HG02588 (cell line): Measurements from ENCODE around the gene EEF2K.
"Not testable (repeated sequence)": the region's sequence is repeated elsewhere in the genome, so short reads cannot be mapped to it uniquely, and the experiment has no call there.

ENCODE experiments used
- ATAC-seq: cut with Tn5 transposase; IDR thresholded peaks from one replicate; pipeline ENCODE4 v1.9.1; 2021; ENCODE audit warnings: mild to moderate bottlenecking, moderate library complexity; ENCODE audit not compliant: unreplicated experiment

EEF2K gene

DNA sequence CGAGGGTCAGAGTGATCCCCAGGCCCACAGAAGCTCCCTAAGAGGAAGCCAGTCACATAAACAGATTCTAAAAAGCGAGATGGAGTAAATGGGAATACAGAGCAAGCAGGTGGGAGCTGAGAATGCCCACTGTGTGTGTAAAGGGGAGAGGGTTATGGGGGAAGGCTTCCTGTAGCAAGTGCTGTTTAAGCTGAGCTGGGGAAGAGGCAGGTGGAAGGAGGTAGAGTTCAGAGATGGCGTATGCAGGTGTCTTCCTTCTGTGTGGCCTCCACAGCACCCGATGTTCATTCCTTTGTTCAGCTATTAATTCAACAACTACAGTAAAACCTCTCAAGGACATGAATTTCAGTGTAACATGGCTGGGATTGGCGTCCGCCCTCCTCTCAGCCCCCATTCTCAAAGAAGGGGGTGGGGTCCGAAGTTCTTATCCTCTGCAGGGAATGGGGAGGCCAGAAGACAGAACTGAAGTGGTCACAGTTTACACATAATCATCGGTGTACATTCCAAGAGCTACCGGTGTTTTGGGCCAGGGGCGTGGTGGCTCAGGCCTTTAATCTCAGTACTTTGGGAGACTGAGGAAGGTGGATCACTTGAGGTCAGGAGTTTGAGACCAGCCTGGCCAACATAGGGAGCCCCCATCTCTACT, 1.8 kb downstream of the EEF2K start:
- ATAC-seq: no peak

DNA sequence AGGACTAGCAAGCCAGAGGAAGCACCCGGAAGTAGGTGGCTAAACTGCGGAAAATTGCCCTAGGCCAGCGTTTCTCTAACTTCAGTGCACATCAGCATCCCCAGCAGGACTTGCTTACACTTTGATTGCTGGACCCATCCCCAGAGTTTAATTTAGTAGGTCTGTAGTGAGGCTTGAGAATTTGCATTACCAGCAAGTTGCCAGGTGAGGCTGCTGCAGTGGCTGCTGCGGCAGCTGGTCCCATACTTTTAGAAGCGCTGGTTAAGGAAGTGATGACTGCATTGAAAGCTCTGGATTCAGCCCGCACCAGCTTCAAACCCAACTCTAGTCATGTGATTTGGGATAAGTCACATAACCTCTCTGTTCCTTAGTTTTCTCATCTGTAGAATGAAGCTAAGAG, 4.2 kb downstream of the EEF2K start:
- no peak for ATAC-seq

DNA sequence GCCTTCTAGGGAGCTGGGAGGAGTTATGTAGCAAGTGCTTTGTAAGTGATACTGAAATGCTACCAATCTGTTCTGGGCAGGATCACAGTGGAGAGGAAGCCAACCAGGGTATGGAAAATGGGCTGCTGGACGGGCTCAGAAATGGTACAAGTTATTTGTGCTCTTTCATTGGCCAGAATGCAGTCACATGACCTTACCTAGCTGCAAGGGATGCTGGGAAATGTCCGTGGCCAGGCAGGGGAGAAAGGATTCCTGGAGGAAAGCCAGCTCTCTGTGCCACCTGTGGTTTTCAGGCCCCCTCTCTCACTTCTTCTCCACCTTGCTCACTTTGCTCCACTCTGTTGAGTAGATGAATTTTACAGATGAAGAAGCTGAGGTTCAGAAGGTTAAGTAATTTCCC, 4.8 kb downstream of the EEF2K start:
- ATAC-seq: no peak

DNA sequence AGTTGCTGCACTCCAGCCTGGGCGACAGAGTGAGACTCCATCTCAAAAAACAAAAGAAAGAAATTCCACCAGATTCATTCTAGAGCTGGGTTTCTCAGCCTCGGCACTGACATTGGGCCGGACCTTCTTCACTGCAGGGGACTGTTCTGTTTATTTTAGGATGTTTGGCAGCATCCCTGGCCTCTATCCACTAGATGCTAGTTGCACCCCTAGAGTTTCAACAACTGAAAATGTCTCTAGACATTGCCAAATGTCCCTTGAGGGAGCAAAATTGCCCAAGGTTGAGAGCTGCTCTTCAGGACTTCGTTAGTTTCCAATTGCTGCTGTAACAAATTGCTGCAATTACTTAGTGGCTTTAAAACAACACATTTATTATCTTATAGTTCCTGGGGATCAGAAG, 7.2 kb downstream of the EEF2K start:
- no peak for ATAC-seq

DNA sequence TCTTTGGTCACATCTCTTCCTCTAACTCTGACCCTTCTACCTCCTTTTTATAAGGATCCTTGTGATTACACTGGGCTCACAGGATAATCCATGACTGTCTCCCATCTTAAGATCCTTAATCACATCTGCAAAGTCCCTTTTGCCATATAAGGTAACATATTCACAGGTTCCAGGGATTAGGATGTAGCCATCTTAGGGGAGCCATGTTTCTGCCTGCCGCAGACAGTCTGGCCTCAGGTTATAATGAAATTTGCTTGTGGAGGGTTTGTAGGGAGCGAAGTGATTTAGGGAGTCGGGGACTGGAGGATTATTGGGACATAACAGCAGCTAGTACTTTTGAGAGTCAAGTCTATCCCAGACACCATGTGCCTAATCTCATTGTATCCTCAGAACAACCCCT, 7.7 kb downstream of the EEF2K start:
- ATAC-seq: no peak

DNA sequence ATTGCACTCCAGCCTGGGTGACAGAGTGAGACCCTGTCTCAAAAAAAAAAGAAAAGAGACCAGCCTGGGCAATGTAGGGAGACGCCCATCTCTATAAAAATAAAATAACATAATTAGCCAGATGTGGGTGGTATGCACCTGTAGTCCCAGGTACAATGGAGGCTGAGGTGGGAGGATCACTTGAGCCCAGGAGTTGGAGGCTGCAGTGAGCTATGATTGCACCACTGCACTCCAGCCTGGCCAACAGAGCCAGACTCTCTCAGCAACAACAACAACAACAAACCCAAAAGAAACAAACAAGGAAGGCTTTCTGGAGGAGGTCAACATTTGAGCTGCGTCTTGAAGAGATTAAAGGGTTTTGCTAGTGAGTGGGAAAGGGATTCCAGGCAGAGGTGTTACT, 8.3 kb downstream of the EEF2K start:
- no peak for ATAC-seq

DNA sequence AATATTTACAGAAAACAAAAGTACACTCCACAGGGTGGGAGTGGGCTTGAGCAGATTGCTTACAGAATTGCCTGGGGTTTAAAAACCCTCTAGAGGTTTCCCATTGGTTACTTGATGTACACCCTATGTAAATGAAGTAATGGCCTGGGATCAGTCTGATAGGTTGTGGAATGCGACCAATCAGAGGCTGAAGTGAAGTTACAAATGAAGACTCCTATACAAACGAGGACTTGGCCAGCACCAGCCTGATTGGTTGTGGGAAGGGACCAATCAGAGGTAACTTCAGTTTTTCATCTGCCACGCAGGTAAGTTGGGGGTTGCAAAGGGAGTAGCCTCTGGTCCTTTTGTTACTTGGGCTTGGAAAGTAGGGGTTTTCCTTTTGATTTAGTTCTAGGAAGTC, 8.8 kb downstream of the EEF2K start:
- no peak for ATAC-seq

DNA sequence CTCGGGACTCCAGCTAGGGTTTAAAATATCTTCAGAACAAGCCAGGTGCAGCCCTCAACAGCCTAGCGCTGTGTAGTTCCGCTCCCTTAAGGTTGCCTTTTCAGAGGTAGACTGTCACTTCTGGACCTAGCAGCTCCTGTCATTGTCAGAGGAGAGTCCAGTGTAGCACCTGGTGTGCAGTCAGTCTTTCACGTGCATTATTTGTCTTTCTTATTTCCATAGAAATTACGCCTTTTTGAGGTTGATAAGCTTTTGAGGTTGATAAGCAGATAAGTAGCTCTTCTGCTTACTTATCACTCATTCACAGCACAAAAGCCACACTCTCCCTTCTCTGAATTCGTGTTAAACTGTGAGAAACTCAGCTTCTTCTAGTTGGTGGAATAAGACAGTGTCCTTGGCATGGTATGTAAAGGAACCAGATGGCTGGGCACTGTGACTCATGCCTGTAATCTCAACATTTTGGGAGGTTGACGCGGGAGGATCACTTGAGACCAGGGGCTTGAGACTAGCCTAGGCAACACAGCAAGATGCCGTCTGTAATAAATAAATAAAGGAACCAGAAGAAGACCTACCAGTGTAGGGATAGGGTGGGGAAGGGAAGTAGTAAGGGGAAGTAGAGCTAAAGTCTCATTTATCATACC, 10.2 kb downstream of the EEF2K start:
- no peak for ATAC-seq

DNA sequence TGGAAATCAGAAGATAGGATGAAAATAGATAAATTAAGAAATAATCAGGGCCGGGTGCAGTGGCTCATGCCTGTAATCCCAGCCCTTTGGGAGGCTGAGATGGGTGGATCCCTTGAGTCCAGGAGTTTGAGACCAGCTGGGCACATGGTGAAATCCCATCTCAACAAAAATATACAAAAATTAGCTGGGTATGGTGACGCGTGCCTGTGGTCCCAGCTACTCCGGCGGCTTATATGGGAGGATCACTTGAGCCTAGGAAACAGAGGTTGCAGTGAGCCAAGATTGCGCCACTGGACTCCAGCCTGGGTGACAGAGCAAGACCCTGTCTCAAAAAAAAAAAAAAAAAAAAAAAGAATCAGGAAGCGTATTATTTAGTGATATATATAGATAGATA, 10.8 kb downstream of the EEF2K start:
- not testable (repeated sequence) for ATAC-seq

DNA sequence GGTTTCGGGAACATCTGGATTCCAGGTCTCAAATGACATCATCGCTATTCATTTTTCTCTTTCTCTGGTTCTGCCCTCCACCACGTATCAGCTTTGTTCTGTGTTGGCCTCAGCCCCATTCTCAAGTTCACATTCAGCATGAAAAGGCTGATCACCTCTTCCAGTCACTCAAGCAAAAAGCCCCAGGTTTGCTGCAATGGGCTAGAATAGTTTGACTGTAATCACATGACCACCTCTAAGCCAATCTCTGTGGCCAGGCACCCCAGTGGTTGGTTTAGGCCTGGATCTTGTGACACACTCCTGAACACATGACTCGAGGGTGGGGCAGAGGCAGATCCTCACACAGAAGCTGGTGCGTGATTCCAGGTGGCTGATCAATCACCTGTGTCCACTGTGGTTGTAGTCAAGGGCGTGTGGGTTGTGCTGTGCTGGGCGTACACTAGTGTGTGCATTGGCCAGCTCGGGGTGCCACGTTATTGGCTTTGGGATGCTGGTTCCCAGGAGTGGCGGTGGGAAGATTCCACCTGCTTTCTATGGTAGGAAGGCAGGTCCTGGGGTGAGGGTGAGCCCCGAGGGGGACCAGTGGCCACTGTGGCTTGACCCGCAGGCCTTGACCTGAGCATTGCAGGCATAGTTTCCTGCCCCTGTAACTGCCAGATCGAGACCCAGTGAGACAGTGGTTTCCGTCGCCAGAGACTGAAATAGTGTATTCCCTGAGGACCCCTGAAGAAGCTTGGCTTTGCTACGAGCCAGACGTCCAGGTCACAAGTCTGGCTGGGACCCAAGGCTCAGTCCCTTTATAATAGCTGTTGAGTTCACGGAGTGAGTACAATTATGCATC, 12.0 kb downstream of the EEF2K start:
- peak; percentile 70 for ATAC-seq

DNA sequence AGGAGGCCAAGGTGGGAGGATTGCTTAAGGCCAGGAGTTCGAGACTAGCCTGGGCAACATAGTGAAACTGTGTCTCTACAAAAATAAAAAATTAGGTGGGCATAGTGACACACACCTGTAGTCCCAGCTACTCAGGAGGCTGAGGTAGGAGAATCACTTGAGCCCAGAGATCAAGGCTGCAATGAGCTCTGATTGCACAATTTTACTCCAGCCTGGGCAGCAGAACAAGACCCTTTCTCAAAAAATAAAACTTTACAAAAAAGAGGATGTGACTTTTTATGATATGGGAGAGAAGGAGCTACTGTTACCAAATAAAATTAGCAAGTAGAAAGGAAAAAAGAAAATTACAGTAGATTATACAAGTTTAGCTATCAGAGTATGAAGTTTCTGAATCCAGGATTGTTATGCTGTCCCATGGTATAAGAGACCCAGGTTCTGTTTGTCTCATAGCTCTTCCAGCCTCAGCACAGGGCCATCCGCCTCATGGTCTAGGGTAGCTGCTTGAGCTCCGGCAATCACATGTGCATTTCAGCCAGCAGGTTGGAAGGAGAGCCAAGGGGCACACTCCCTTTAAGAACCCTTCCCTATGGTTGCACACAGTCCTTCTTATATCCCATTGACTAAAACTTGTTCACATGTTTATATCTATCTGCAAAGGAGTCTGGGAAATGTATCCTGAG, 13.5 kb downstream of the EEF2K start:
- no peak for ATAC-seq

DNA sequence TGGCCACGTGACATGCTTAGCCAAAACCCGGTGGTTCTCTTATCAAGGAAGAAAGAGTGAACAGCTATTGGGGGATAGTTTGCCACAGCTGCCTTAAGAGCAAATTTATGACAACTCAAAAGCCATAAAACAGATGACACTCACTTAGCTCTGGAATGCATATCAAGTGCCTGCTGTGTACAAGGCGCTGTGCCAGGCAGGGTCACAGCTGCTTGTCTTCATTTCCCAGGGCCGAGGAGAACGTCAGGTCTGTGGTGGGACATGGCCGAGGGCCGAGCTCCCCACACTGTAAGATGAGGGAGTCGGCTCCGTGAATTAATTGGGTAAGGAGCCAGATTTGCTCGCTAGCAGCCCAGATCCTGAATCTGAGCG, 14.0 kb downstream of the EEF2K start:
- no peak for ATAC-seq

DNA sequence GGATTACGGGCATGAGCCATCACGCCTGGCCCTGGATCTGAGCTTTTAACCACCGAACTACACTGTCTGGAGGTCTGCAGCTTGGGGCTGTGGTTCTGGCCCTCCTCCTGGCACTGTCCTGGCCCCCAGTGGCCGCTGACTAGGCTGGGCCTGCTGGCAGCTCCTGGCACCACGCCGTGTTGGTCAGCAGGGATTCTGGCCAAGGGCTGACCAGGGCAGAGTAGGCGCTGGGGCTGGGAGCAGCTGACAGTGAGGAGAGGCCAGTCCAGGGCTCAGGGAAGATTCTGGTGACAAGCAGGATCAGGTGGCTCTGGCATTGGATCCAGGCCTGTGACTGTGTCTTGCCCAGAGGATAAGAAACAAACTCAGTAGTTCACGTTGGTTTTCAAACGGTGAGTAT, 14.6 kb downstream of the EEF2K start:
- no peak for ATAC-seq

DNA sequence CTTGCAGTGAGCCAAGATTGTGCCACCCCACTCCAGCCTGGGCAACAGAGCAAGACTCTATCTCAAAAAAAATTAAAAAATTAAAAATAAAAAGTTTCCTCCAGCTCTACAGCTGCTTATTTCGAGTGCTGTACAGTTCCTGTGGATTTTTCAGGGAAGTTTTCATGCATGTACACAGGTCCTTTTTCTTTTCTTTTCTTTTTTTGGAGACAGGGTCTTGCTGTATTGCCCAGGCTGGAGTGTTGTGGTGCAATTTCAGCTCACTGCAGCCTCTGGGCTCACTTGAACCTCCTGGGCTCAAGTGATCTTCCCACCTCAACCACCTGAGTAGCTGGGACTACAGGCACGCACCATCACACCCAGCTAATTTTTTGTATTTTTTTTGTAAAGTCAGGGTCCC, 15.9 kb downstream of the EEF2K start:
- no peak for ATAC-seq

DNA sequence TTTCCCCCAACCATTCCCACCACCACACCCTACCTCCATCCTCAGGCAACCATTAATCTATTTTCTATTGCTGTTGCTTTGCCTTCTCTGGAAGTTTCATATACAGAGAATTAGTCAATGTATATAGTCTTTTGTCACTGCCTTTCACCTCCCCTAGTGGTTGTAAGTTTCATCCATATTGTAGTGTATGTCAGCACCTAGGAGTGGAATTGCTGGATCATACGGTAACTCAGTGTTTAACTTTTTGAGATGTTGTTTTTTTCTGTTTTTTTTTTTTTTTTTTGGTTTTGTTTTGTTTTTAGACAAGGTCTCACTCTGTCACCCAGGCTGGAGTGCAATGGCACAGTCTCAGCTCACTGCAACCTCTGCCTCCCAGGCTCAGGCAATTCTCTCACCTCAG, 16.9 kb downstream of the EEF2K start:
- no peak for ATAC-seq

DNA sequence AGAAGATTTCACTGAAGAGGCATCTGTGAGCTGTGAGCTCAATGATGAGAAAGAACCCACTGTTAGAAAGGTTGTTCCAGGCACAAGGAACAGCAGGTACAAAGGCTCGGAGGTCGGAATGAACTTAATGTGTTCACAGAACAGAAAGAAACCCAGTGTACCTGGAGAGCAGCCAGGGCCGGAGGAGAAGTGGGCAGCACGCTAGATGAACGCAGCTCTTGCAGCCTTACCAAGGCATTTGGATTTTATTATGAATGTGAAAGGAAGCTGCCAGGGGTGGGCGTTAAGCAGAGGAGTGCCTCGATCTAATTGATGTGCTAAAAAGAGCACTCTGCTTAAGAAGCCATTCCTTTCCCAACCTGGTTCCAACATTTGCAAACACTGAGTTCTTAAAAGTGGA, 19.0 kb downstream of the EEF2K start:
- no peak for ATAC-seq

DNA sequence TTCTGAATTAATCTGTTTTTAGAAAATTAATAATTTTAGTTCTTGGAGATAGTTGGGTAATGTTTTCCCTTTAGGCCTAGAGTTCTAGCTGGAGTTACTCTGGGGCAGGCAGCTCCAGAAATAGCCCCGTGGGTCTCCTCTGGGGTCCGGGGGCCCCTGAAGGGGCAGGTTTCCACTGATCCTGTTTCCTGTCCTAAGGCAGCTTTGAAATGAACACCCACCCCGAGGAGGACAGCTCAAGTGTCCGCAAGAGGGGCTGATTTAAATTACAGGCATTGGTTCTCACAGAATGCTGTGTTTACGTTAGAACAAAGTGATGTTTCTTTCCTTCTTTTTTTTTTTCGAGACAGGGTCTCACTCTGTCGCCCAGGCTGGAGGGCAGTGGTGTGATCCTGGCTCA, 23.8 kb downstream of the EEF2K start:
- ATAC-seq: no peak

DNA sequence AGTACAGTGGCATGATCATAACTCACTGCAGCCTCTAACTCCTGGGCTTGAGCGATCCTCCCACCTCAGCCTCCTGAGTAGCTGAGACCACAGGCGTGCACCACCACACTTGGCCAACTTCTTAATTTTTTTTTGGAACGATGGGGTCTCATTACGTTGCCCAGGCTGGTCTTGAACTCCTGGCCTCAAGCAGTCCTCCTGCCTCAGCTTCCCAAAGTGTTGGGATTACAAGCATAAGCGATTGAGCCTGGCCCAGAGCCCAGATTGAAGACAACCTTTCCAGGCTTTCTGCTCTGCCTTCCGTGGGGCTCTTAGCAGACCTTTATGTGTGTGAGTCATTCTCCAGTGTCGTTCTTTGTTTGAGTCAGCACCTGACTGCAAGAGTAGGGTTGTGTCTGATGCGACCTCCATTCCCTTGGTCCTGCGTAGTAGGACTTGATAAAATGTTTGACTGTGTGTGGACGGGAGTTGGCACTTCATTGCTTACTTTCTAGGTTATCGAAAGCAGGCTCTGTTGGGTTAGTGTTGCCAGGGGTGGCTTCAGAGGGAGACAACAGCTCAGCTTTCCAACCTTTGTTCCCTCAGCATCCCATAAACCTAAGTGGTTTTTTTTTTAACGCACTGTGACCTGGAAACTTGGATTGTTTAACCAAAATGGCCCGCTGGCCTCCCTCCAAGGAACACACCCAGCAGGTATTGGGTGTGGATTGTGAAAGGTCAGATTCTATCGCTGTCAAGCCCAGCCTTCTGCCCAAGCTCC, 26.4 kb downstream of the EEF2K start:
- ATAC-seq: no peak

DNA sequence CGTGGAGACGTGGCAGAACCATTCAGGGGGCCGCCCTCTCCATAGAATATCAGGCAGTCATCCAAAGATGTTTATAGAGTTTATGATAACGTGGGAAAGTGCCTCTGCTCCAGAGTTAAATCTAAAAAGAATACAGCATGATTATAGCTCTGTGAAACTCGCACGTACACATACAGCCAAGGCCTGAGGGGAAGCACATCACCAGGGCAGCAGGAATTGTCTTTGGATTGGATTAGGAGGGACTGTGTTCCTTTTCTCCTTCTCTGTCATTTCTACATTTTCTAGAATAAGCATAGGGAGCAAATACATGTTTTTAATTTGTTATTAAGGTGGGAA, 26.9 kb downstream of the EEF2K start:
- ATAC-seq: no peak

DNA sequence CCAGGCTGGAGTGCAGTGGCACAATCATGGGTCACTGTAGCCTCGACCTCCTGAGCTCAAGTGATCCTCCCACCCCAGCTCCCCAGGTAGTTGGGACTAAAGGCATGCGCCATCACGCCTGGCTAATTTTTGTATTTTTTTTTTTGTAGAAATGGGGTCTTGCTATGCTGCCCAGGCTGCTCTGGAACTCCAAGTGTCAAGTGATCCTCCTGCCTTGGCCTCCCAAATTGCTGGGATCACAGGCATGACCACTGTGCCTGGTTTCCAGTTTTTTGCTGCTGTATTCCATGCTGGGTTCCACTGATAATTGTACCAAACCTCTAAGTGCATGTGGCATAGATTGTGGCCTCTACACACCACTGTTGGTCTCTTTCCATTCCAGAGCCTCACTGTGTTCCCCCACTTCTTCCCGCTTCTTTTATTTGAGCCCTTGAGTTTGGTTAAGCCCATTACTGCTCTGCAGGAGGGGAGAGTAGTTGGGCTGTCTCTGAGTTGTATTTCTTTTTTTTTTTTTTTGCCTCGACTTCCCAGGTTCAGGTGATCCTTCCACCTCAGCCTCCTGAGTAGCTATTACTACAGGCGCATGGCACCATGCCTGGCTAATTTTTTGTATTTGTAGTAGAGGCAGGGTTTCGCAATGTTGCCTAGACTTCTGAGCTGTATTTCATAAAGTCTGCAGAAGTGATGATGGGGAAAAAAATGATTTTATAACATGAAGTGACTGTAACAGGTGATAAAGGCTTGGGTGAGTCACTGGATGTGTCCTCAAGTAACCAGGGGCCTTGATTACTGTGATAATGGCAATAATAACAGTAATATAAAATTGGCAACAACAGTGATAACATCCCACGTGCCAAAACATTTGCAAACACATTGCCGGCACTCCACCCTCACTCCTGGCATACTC, 30.0 kb downstream of the EEF2K start:
- ATAC-seq: no peak
